ENCODE results near the gene MAL.
"Not testable (repeated sequence)": the region's sequence is repeated elsewhere in the genome, so short reads cannot be mapped to it uniquely, and the experiment has no call there.

MAL gene

GRCh38 chr2:95082477-95082876 lies 57.0 kb downstream of the MAL start:
- H3K36me3 ChIP-seq (ENCODE audit: control insufficient read depth, insufficient read depth, low read length) = peaks cover 23% of the 10 kb centered on the region
- no peak overlapping the region for H3K4me3 ChIP-seq (ENCODE audit: low read depth, low read length)
- peaks cover 7% of the 10 kb centered on the region; the same call in 1 of the 2 replicates for H3K4me1 ChIP-seq (ENCODE audit: control insufficient read depth, insufficient read depth, low read length)
- no peak overlapping the region for H3K27ac ChIP-seq (ENCODE audit: low read depth, low read length)
- H3K9ac ChIP-seq (ENCODE audit: low read depth, low read length) = no peak overlapping the region
- no peaks in the 10 kb centered on the region; the same call in 1 of the 2 replicates for H3K27me3 ChIP-seq (ENCODE audit: control insufficient read depth, insufficient read depth, low read length)
- H3K9me3 ChIP-seq (ENCODE audit: control insufficient read depth, insufficient read depth, low read length) = no peaks in the 10 kb centered on the region

GRCh38 chr2:95086017-95086416 lies 60.5 kb downstream of the MAL start:
- Histone ChIP-seq H3K36me3 (ENCODE audit: control insufficient read depth, insufficient read depth, low read length) (peaks cover 40% of the 10 kb centered on the region), H3K4me1 (ENCODE audit: control insufficient read depth, insufficient read depth, low read length) (peaks cover 7% of the 10 kb centered on the region; the same call in 1 of the 2 replicates), H3K4me3 (ENCODE audit: low read depth, low read length) (no peak overlapping the region), H3K9me3 (ENCODE audit: control insufficient read depth, insufficient read depth, low read length) (no peaks in the 10 kb centered on the region), H3K27me3 (ENCODE audit: control insufficient read depth, insufficient read depth, low read length) (no peaks in the 10 kb centered on the region), H3K27ac (ENCODE audit: low read depth, low read length) (no peak overlapping the region), H3K9ac (ENCODE audit: low read depth, low read length) (no peak overlapping the region)

GRCh38 chr2:95087379-95087778 lies 61.9 kb downstream of the MAL start:
- Histone ChIP-seq H3K27me3 (ENCODE audit: control insufficient read depth, insufficient read depth, low read length) (no peaks in the 10 kb centered on the region), H3K4me3 (ENCODE audit: low read depth, low read length) (no peak overlapping the region), H3K36me3 (ENCODE audit: control insufficient read depth, insufficient read depth, low read length) (peaks cover 54% of the 10 kb centered on the region), H3K9me3 (ENCODE audit: control insufficient read depth, insufficient read depth, low read length) (no peaks in the 10 kb centered on the region), H3K4me1 (ENCODE audit: control insufficient read depth, insufficient read depth, low read length) (peaks cover 7% of the 10 kb centered on the region; the same call in 1 of the 2 replicates), H3K27ac (ENCODE audit: low read depth, low read length) (no peak overlapping the region), H3K9ac (ENCODE audit: low read depth, low read length) (no peak overlapping the region)

- Histone ChIP-seq H3K27me3 (ENCODE audit: control insufficient read depth, insufficient read depth, low read length) (no peaks in the 10 kb centered on the region), H3K4me1 (ENCODE audit: control insufficient read depth, insufficient read depth, low read length) (peaks cover 7% of the 10 kb centered on the region; the same call in 1 of the 2 replicates), H3K27ac (ENCODE audit: low read depth, low read length) (no peak overlapping the region), H3K9me3 (ENCODE audit: control insufficient read depth, insufficient read depth, low read length) (no peaks in the 10 kb centered on the region), H3K4me3 (ENCODE audit: low read depth, low read length) (no peak overlapping the region), H3K9ac (ENCODE audit: low read depth, low read length) (no peak overlapping the region), H3K36me3 (ENCODE audit: control insufficient read depth, insufficient read depth, low read length) (peaks cover 43% of the 10 kb centered on the region)
Measured at GRCh38 chr2:95091885-95092555, 66.5 kb downstream of the MAL start.

- not testable (repeated sequence) for H3K9me3 ChIP-seq (ENCODE audit: control insufficient read depth, insufficient read depth, low read length); H3K9ac ChIP-seq (ENCODE audit: low read depth, low read length); H3K4me3 ChIP-seq (ENCODE audit: low read depth, low read length); H3K27ac ChIP-seq (ENCODE audit: low read depth, low read length); H3K4me1 ChIP-seq (ENCODE audit: control insufficient read depth, insufficient read depth, low read length); H3K27me3 ChIP-seq (ENCODE audit: control insufficient read depth, insufficient read depth, low read length)
- peaks cover 45% of the 10 kb centered on the region for H3K36me3 ChIP-seq (ENCODE audit: control insufficient read depth, insufficient read depth, low read length)
Measured at GRCh38 chr2:95098273-95098672, 72.8 kb downstream of the MAL start.

- no peaks in the 10 kb centered on the region; the same call in 1 of the 2 replicates for H3K9me3 ChIP-seq (ENCODE audit: control insufficient read depth, insufficient read depth, low read length)
- no peaks in the 10 kb centered on the region for H3K4me1 ChIP-seq (ENCODE audit: control insufficient read depth, insufficient read depth, low read length)
- H3K27me3 ChIP-seq (ENCODE audit: control insufficient read depth, insufficient read depth, low read length) = no peaks in the 10 kb centered on the region
- H3K9ac ChIP-seq (ENCODE audit: low read depth, low read length) = no peak overlapping the region
- H3K27ac ChIP-seq (ENCODE audit: low read depth, low read length) = no peak overlapping the region
- H3K36me3 ChIP-seq (ENCODE audit: control insufficient read depth, insufficient read depth, low read length) = peaks cover 61% of the 10 kb centered on the region
- H3K4me3 ChIP-seq (ENCODE audit: low read depth, low read length) = no peak overlapping the region
Measured at GRCh38 chr2:95099910-95100309, 74.4 kb downstream of the MAL start.
